SW 1271 (cell line): ENCODE measurements around the gene MAD1L1.

ENCODE experiments used
- DNase-seq, 2 experiments: peaks; one replicate each; lab custom pipeline; 2025; lab: John Stamatoyannopoulos, UW

MAD1L1 gene

GRCh38 chr7:2028733-2029132 lies 204.0 kb downstream of the MAD1L1 start:
- no peak for DNase-seq

GRCh38 chr7:2025188-2025587 lies 207.6 kb downstream of the MAD1L1 start:
- no peak for DNase-seq

- no peak for DNase-seq
Observed at GRCh38 chr7:2024567-2024918, 208.2 kb downstream of the MAD1L1 start.

- no peak for DNase-seq
Observed at GRCh38 chr7:2023877-2024566, 208.7 kb downstream of the MAD1L1 start.

GRCh38 chr7:2022737-2023250 lies 210.0 kb downstream of the MAD1L1 start:
- DNase-seq = no peak

- no peak for DNase-seq
Observed at GRCh38 chr7:2022021-2022409, 210.7 kb downstream of the MAD1L1 start.

GRCh38 chr7:2019711-2020511 lies 212.8 kb downstream of the MAD1L1 start:
- DNase-seq = no peak

GRCh38 chr7:2019461-2019710 lies 213.4 kb downstream of the MAD1L1 start:
- no peak for DNase-seq

GRCh38 chr7:2018569-2019460 lies 213.9 kb downstream of the MAD1L1 start:
- DNase-seq = no peak

- DNase-seq = no peak
Observed at GRCh38 chr7:2017914-2018568, 214.7 kb downstream of the MAD1L1 start.

GRCh38 chr7:2017481-2017891 lies 215.3 kb downstream of the MAD1L1 start:
- no peak for DNase-seq

GRCh38 chr7:2016761-2017480 lies 215.8 kb downstream of the MAD1L1 start:
- no peak for DNase-seq

- no peak for DNase-seq
Observed at GRCh38 chr7:2016021-2016631, 216.6 kb downstream of the MAD1L1 start.

- no peak for DNase-seq
Observed at GRCh38 chr7:2015251-2015871, 217.4 kb downstream of the MAD1L1 start.

GRCh38 chr7:2014391-2015241 lies 218.1 kb downstream of the MAD1L1 start:
- DNase-seq = no peak

GRCh38 chr7:2013381-2014311 lies 219.1 kb downstream of the MAD1L1 start:
- no peak for DNase-seq

GRCh38 chr7:2012981-2013380 lies 219.8 kb downstream of the MAD1L1 start:
- DNase-seq = no peak
